Smooth muscle cell (in vitro differentiated cells): ENCODE data around the gene APOA1. TPM values are rescaled to one million over a fixed set of nuclear protein-coding genes. Genes with fewer than 3 reads are reported as not detected.

Source experiments
- DNase-seq: peaks from one replicate; lab custom pipeline; 2025; ENCODE audit not compliant: unreplicated experiment; lab: John Stamatoyannopoulos, UW
- H2AFZ ChIP-seq: fragments of 200-600 bp; sonication (generic); 2 replicates; pipeline ENCODE4 v1.6.0; 2016; ENCODE audit warnings: antibody characterized with exemption, low read depth, mild to moderate bottlenecking
- H3F3A ChIP-seq: fragments of 200-600 bp; sonication (generic); 2 replicates; pipeline ENCODE4 v1.6.0; 2017; ENCODE audit warnings: antibody characterized with exemption, low read depth
- H3K27ac ChIP-seq: fragments of 200-600 bp; sonication (generic); 2 replicates; pipeline ENCODE4 v1.5.1; 2016; ENCODE audit warnings: low read depth, mild to moderate bottlenecking
- H3K27me3 ChIP-seq: fragments of 200-600 bp; sonication (generic); 2 replicates; pipeline ENCODE4 v1.6.1; 2016; ENCODE audit warnings: low read depth, mild to moderate bottlenecking
- H3K36me3 ChIP-seq: fragments of 200-600 bp; sonication (generic); 2 replicates; pipeline ENCODE4 v1.5.1; 2016; ENCODE audit warnings: low read depth
- H3K4me1 ChIP-seq: fragments of 200-600 bp; sonication (generic); 2 replicates; pipeline ENCODE4 v1.5.1; 2016; ENCODE audit warnings: low read depth
- H3K4me2 ChIP-seq: fragments of 200-600 bp; sonication (generic); 2 replicates; pipeline ENCODE4 v1.6.0; 2016; ENCODE audit warnings: mild to moderate bottlenecking
- H3K4me3 ChIP-seq: fragments of 200-600 bp; sonication (generic); 2 replicates; pipeline ENCODE4 v1.5.1; 2016; ENCODE audit warnings: mild to moderate bottlenecking
- H3K79me2 ChIP-seq: fragments of 200-600 bp; sonication (generic); 2 replicates; pipeline ENCODE4 v1.6.0; 2016; ENCODE audit warnings: low read depth, mild to moderate bottlenecking
- H3K9ac ChIP-seq: fragments of 200-600 bp; sonication (generic); 2 replicates; pipeline ENCODE4 v1.6.0; 2016; ENCODE audit warnings: low read depth
- H3K9me3 ChIP-seq: fragments of 200-600 bp; sonication (generic); replicated peaks from 2 replicates; pipeline ENCODE4 v1.5.1; 2016; ENCODE audit warnings: low read depth
- H4K20me1 ChIP-seq: fragments of 200-600 bp; sonication (generic); 2 replicates; pipeline ENCODE4 v1.6.0; 2016; ENCODE audit warnings: low read depth
- WGBS: methylation state at CpG from one replicate; pipeline ENCODE4 v1.1.7; 2016; ENCODE audit warnings: low lambda C conversion rate; 5-methylcytosine and 5-hydroxymethylcytosine counted together
- polyA plus RNA-seq: library from polyadenylated mRNA; unstranded; fragments of >200 nt; fragmentation: Nextera tagmentation; extraction: Ambion mirVana; gene quantifications from 2 replicates; pipeline ENCODE4 v1.2.1, GENCODE V29; 2016
- total RNA-seq: library from RNA; depleted of rRNA; stranded (reverse); fragments of >200 nt; gene quantifications from 2 replicates; pipeline ENCODE4 v1.2.3, GENCODE V29; 2014
- TF ChIP-seq, protein P1 (sequence below): fragments of 200-600 bp; sonication (generic); IDR thresholded peaks from 2 replicates; pipeline ENCODE4 v1.5.1; 2017; ENCODE audit warnings: borderline replicate concordance, mild to moderate bottlenecking, antibody characterized with exemption; ENCODE audit not compliant: insufficient read depth, poor library complexity, severe bottlenecking

Gene APOA1
- total and polyA plus RNA-seq, 2 experiments from 2014 or later = 2.5 to 3.2 TPM

DNA sequence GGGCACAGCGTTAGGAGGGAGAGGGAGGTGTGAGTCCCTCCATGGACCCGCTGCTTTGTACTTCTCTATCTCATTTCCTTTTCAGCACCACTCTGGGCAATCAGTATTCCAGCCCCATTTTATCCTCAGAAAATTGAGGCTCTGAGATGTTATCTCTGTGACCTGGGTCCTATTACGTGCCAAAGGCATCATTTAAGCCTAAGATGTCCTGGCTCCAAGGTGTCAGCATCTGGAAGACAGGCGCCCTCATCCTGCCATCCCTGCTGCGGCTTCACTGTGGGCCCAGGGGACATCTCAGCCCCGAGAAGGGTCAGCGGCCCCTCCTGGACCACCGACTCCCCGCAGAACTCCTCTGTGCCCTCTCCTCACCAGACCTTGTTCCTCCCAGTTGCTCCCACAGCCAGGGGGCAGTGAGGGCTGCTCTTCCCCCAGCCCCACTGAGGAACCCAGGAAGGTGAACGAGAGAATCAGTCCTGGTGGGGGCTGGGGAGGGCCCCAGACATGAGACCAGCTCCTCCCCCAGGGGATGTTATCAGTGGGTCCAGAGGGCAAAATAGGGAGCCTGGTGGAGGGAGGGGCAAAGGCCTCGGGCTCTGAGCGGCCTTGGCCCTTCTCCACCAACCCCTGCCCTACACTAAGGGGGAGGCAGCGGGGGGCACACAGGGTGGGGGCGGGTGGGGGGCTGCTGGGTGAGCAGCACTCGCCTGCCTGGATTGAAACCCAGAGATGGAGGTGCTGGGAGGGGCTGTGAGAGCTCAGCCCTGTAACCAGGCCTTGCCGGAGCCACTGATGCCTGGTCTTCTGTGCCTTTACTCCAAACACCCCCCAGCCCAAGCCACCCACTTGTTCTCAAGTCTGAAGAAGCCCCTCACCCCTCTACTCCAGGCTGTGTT, 8.5 kb downstream of the APOA1 start:
- Histone ChIP-seq H4K20me1 (no peaks in the 10 kb centered on the region), H3K4me1 (no peaks in the 10 kb centered on the region), H3K9ac (no peak overlapping the region), H2AFZ (no peak overlapping the region), H3K4me2 (no peak overlapping the region), H3K36me3 (no peaks in the 10 kb centered on the region), H3K4me3 (no peak overlapping the region), H3F3A (no peaks in the 10 kb centered on the region), H3K9me3 (no peaks in the 10 kb centered on the region), H3K27ac (no peak overlapping the region), H3K27me3 (no peaks in the 10 kb centered on the region), H3K79me2 (no peaks in the 10 kb centered on the region)
- DNase-seq = no peak
- TF ChIP-seq, protein P1, sequence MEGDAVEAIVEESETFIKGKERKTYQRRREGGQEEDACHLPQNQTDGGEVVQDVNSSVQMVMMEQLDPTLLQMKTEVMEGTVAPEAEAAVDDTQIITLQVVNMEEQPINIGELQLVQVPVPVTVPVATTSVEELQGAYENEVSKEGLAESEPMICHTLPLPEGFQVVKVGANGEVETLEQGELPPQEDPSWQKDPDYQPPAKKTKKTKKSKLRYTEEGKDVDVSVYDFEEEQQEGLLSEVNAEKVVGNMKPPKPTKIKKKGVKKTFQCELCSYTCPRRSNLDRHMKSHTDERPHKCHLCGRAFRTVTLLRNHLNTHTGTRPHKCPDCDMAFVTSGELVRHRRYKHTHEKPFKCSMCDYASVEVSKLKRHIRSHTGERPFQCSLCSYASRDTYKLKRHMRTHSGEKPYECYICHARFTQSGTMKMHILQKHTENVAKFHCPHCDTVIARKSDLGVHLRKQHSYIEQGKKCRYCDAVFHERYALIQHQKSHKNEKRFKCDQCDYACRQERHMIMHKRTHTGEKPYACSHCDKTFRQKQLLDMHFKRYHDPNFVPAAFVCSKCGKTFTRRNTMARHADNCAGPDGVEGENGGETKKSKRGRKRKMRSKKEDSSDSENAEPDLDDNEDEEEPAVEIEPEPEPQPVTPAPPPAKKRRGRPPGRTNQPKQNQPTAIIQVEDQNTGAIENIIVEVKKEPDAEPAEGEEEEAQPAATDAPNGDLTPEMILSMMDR = no peak
- 72% methylated on average over 16 of the region's 16 CpGs for WGBS

DNA sequence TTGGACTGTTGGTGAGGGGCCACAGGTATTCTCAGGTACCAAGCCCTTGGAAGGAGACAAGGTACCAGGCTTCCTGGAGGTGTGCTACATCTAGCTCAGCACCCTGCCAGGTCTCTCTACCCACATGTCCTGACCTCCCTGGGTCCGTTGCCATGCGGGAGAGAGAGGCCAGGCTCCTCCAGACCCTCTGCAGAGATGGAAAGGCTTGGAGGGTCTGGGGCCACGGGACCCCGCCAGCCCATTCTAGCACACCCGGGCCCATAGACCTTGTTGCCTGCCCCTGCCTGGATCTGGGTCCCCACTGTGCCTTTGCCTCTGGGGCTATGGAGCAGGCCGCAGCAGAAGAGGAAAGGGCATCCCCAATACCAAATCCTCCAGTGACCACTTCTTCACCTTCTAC, 10.0 kb downstream of the APOA1 start:
- Histone ChIP-seq H3K36me3 (no peaks in the 10 kb centered on the region), H3K9me3 (no peaks in the 10 kb centered on the region), H3K27ac (no peak overlapping the region), H3F3A (no peaks in the 10 kb centered on the region), H3K4me2 (no peak overlapping the region), H3K4me3 (no peak overlapping the region), H3K9ac (no peak overlapping the region), H3K27me3 (no peaks in the 10 kb centered on the region), H3K79me2 (no peaks in the 10 kb centered on the region), H4K20me1 (no peaks in the 10 kb centered on the region), H2AFZ (no peak overlapping the region), H3K4me1 (no peaks in the 10 kb centered on the region)
- no peak for DNase-seq
- TF ChIP-seq, protein P1 = no peak
- WGBS = 88% methylated on average over 6 of the region's 6 CpGs

DNA sequence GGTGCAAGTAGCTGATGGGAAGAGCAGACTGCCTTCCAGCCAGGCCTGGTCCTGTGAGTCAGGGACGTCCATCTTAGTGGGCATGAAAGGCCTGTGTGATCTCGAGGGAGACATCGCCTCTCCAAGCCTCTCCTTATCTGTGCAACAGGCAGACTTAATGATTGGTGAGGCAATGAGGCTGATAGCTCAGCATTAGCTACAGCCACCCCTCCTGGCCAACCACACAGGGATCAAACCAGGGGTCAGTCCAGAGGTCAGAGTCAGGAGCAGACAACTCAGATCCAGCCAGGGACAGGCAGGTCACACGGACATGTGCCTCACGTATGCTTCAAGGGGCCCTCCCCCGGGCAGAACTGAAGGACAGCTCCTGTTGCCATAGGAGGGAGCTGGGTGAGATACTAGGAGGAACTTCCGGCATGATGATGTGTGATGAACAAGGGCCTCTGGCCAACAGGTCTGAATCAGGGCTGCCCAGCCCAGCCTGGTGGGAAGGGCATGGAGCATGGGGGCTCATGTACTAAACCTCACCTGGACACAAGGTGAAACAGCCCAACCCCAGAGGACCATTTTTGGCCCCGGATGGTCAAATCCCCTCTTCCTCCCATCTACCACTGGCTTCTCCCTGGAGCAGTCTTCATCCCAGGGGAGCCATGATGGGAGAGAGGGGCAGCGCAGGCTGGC, 10.5 kb downstream of the APOA1 start:
- no peak overlapping the region for H3K4me2 ChIP-seq
- H3K27me3 ChIP-seq = no peaks in the 10 kb centered on the region
- H3K9ac ChIP-seq = no peak overlapping the region
- no peaks in the 10 kb centered on the region for H3K4me1 ChIP-seq
- no peaks in the 10 kb centered on the region for H3K36me3 ChIP-seq
- TF ChIP-seq, protein P1 = no peak
- H3F3A ChIP-seq = no peaks in the 10 kb centered on the region
- H3K79me2 ChIP-seq = no peaks in the 10 kb centered on the region
- no peak overlapping the region for H2AFZ ChIP-seq
- H3K4me3 ChIP-seq = no peak overlapping the region
- no peaks in the 10 kb centered on the region for H4K20me1 ChIP-seq
- no peak for DNase-seq
- H3K9me3 ChIP-seq = no peaks in the 10 kb centered on the region
- H3K27ac ChIP-seq = no peak overlapping the region
- 63% methylated on average over 9 of the region's 9 CpGs for WGBS
